ENCODE data around the gene MED12L. TPM values are rescaled to one million over a fixed set of nuclear protein-coding genes. Genes with fewer than 3 reads are reported as not detected.

MED12L gene
- total and polyA plus RNA-seq, 2 donors (not counting 1 experiment from before 2014, with no cell fraction given) = 0.94 to 4.3 TPM

DNA sequence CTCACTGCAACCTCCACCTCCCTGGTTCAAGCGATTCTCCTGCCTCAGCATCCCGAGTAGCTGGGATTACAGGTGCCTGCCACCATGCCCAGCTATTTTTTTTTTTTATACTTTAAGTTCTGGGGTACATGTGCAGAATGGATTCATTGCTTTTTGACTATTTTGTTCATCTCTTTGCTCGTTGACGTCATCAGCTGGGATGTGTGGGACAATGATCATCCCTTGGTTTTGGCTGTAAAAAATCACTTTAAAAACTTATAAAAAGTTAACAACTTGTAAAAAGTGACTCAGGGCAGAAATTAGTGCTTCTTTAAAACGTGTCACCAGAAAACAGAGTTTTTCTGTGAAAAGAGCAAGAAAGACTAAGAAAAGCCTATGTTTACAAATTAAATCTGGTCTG is 337.6 kb downstream of the MED12L start:
- no peak for DNase-seq (ENCODE audit: low read depth in 2 of 2)
- Histone ChIP-seq H3K27ac (ENCODE audit: insufficient read depth, low read length) (no peak overlapping the region), H2AFZ (ENCODE audit: low read length) (no peak overlapping the region), H3K4me1 (ENCODE audit: control insufficient read depth, extremely low read depth, insufficient read depth, low read length) (peaks cover 5% of the 10 kb centered on the region), H3K9ac (ENCODE audit: insufficient read depth, low read length) (no peak overlapping the region), H3K79me2 (ENCODE audit: control insufficient read depth, insufficient read depth, low read length) (no peaks in the 10 kb centered on the region), H3K4me2 (ENCODE audit: extremely low read depth, insufficient read depth, low read length) (no peak overlapping the region), H3K4me3 (replicated peaks in 1 of 4; ENCODE audit: control extremely low read depth in 1 of 4, insufficient read depth in 1 of 4, low read depth in 3 of 4, low read length in 4 of 4) (no peak overlapping the region), H4K20me1 (ENCODE audit: control insufficient read depth, extremely low read depth, insufficient read depth, low read length) (no peaks in the 10 kb centered on the region), H3K36me3 (ENCODE audit: control insufficient read depth, insufficient read depth, low read length) (no peaks in the 10 kb centered on the region), H3K27me3 (ENCODE audit: control insufficient read depth, insufficient read depth, low read length) (no peaks in the 10 kb centered on the region), H3K9me3 (ENCODE audit: control insufficient read depth, insufficient read depth, low read depth, low read length) (no peaks in the 10 kb centered on the region)
- TF ChIP-seq CTCF (conservative IDR thresholded peaks at IDR 0.05 in 1 of 2, IDR thresholded peaks at IDR 0.05 in 1 of 2; ENCODE audit: low read depth in 1 of 2, low read length in 2 of 2) (no peak), EZH2 (IDR thresholded peaks at IDR 0.05; ENCODE audit: low read length, missing control alignments) (no peak)

DNA sequence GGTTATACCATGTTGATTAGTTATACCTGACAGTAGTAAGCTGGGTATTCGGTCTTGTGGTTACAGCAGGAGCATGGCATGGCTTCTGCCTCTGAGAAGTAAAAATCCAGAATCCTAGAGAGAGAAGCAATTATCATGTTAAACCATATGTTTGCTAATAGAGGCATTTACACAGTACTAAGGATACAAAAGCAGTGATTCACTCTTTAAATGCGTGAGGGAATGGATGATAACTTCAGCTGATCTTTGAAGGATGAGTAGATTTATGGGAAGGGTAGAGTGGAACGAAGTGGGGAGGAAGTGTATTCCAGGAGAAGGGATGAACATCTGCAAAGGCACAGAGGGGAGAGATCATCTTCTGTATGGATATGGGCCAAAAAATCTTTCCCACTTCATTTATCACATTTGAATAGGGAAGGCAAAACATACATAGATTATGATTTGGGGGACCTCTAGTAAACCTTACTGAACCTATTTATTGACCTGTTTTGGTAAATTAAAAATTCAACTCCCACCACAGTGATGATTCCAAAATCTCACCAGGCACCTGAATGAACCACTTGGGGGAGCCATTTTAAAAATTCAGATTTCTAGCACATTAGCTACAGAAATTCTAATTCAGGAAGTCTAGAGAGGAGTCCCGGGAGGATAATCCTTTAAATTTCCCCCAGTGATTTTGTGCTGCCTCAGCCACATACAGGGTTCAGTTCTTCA is 340.3 kb downstream of the MED12L start:
- H3K4me3 ChIP-seq (replicated peaks in 1 of 4; ENCODE audit: control extremely low read depth in 1 of 4, insufficient read depth in 1 of 4, low read depth in 3 of 4, low read length in 4 of 4) = no peak overlapping the region
- no peaks in the 10 kb centered on the region for H4K20me1 ChIP-seq (ENCODE audit: control insufficient read depth, extremely low read depth, insufficient read depth, low read length)
- H3K4me1 ChIP-seq (ENCODE audit: control insufficient read depth, extremely low read depth, insufficient read depth, low read length) = peaks cover 5% of the 10 kb centered on the region
- H3K27me3 ChIP-seq (ENCODE audit: control insufficient read depth, insufficient read depth, low read length) = no peaks in the 10 kb centered on the region
- no peaks in the 10 kb centered on the region for H3K9me3 ChIP-seq (ENCODE audit: control insufficient read depth, insufficient read depth, low read depth, low read length)
- no peak for TF ChIP-seq EZH2 (IDR thresholded peaks at IDR 0.05; ENCODE audit: low read length, missing control alignments)
- peak; percentile 25 to 27 for TF ChIP-seq CTCF (conservative IDR thresholded peaks at IDR 0.05 in 1 of 2, IDR thresholded peaks at IDR 0.05 in 1 of 2; ENCODE audit: low read depth in 1 of 2, low read length in 2 of 2)
- DNase-seq (ENCODE audit: low read depth in 2 of 2) = peak in 1 of 2 donors; percentile 44
- no peaks in the 10 kb centered on the region for H3K36me3 ChIP-seq (ENCODE audit: control insufficient read depth, insufficient read depth, low read length)
- no peak overlapping the region for H3K4me2 ChIP-seq (ENCODE audit: extremely low read depth, insufficient read depth, low read length)
- H2AFZ ChIP-seq (ENCODE audit: low read length) = no peak overlapping the region
- H3K9ac ChIP-seq (ENCODE audit: insufficient read depth, low read length) = no peak overlapping the region
- no peaks in the 10 kb centered on the region for H3K79me2 ChIP-seq (ENCODE audit: control insufficient read depth, insufficient read depth, low read length)
- H3K27ac ChIP-seq (ENCODE audit: insufficient read depth, low read length) = no peak overlapping the region

DNA sequence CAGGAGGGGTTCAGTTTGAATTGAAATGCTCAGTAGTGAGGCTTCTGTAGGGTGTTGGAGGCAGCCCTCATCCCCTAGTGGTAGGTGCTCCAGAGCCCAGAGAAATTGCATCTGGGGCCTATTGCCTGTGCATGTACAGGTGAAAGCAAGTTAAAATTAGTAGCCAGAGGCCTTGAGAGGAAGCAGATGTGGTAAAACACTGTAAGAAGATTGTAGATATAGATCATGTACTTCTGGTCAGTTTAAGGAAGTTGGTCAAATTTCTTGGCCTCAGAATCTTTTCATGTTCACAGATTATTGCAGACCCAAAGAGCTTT is 340.8 kb downstream of the MED12L start:
- no peak overlapping the region for H3K9ac ChIP-seq (ENCODE audit: insufficient read depth, low read length)
- H4K20me1 ChIP-seq (ENCODE audit: control insufficient read depth, extremely low read depth, insufficient read depth, low read length) = no peaks in the 10 kb centered on the region
- no peak overlapping the region for H3K27ac ChIP-seq (ENCODE audit: insufficient read depth, low read length)
- no peak overlapping the region for H3K4me2 ChIP-seq (ENCODE audit: extremely low read depth, insufficient read depth, low read length)
- H3K9me3 ChIP-seq (ENCODE audit: control insufficient read depth, insufficient read depth, low read depth, low read length) = no peaks in the 10 kb centered on the region
- H3K27me3 ChIP-seq (ENCODE audit: control insufficient read depth, insufficient read depth, low read length) = no peaks in the 10 kb centered on the region
- H2AFZ ChIP-seq (ENCODE audit: low read length) = no peak overlapping the region
- TF ChIP-seq CTCF (conservative IDR thresholded peaks at IDR 0.05 in 1 of 2, IDR thresholded peaks at IDR 0.05 in 1 of 2; ENCODE audit: low read depth in 1 of 2, low read length in 2 of 2) = no peak
- TF ChIP-seq EZH2 (IDR thresholded peaks at IDR 0.05; ENCODE audit: low read length, missing control alignments) = no peak
- no peaks in the 10 kb centered on the region for H3K79me2 ChIP-seq (ENCODE audit: control insufficient read depth, insufficient read depth, low read length)
- H3K36me3 ChIP-seq (ENCODE audit: control insufficient read depth, insufficient read depth, low read length) = no peaks in the 10 kb centered on the region
- H3K4me3 ChIP-seq (replicated peaks in 1 of 4; ENCODE audit: control extremely low read depth in 1 of 4, insufficient read depth in 1 of 4, low read depth in 3 of 4, low read length in 4 of 4) = no peak overlapping the region
- no peak for DNase-seq (ENCODE audit: low read depth in 2 of 2)
- peaks cover 5% of the 10 kb centered on the region for H3K4me1 ChIP-seq (ENCODE audit: control insufficient read depth, extremely low read depth, insufficient read depth, low read length)

All from fibroblast of lung (primary cell).